K562 (cell line): ENCODE measurements around the gene SHISA5. TPM values are rescaled to one million over a fixed set of nuclear protein-coding genes. Genes with fewer than 3 reads are reported as not detected.

Source experiments
- ATAC-seq: fragments of 200-7000 bp; cut with Tn5 transposase; 3 replicates; pipeline ENCODE4 v1.9.1; 2020; ENCODE audit warnings: moderate library complexity
- BruUV-seq: library from RNA; stranded (reverse); fragments of 400-500 nt; replicated peaks from 2 replicates; lab custom pipeline; 2021; lab: Mats Ljungman, UMichigan
- CTCF ChIA-PET: fragments of 300-600 bp; formaldehyde crosslinking; extraction: SDS; loops from one replicate; lab custom pipeline; 2021; ENCODE audit warnings: low intra/inter-chr PET ratio; lab: Yijun Ruan, JAX
- POLR2A ChIA-PET: fragments of 300-600, 350-650 bp; sonication (Branson Sonifier 250); formaldehyde crosslinking; extraction: SDS; loops from one replicate; lab custom pipeline; 2021; ENCODE audit warnings: antibody characterized with exemption, inconsistent platforms; lab: Yijun Ruan, JAX
- DNase-seq, 4 experiments: peaks; one replicate each; pipeline versions ENCODE4 v3.0.0 to v3.0.0-alpha.2; 2011 to 2018; ENCODE audit warnings: low spot score in 3 of 4, mixed read lengths in 3 of 4; ENCODE audit errors: extremely low read depth in 1 of 4
- FAIRE-seq: peaks from 2 replicates; lab custom pipeline; 2011; peaks lifted over from hg19 to GRCh38; lab: Jason Lieb, UNC
- H2AFZ ChIP-seq: 2 replicates; pipeline ENCODE4 v1.6.0; 2011; ENCODE audit warnings: low read depth, low read length, control low read depth, inconsistent platforms
- H3K27ac ChIP-seq: fragments of 200-600 bp; 3 replicates; pipeline ENCODE4 v1.8.0; 2011; ENCODE audit warnings: low read depth, mild to moderate bottlenecking, control low read depth, inconsistent platforms, low read length, moderate library complexity, mixed read lengths; ENCODE audit errors: extremely low read depth
- H3K27me3 ChIP-seq, 2 experiments: fragments of 300-600 bp in 1 of 2; 2 replicates in 1 of 2; 3 replicates in 1 of 2; pipeline versions ENCODE4 v1.6.0 to v1.8.0; 2011; ENCODE audit warnings: inconsistent platforms in 2 of 2, low read length in 2 of 2, mild to moderate bottlenecking in 1 of 2, mixed read lengths in 1 of 2, moderate library complexity in 1 of 2; ENCODE audit not compliant: control insufficient read depth in 2 of 2, insufficient read depth in 2 of 2
- H3K36me3 ChIP-seq: fragments of 300-600 bp; 3 replicates; pipeline ENCODE4 v1.8.0; 2011; ENCODE audit warnings: mild to moderate bottlenecking, low read length, inconsistent platforms; ENCODE audit not compliant: control insufficient read depth, insufficient read depth
- H3K4me1 ChIP-seq, 2 experiments: fragments of 200-600 bp in 1 of 2; replicated peaks in 1 of 2; 2 replicates in 1 of 2; 3 replicates in 1 of 2; pipeline versions ENCODE4 v1.5.1 to v1.8.0; 2011; ENCODE audit warnings: inconsistent platforms in 2 of 2, low read length in 2 of 2, mild to moderate bottlenecking in 1 of 2, mixed read lengths in 1 of 2, moderate library complexity in 1 of 2; ENCODE audit not compliant: control insufficient read depth in 2 of 2, insufficient read depth in 2 of 2
- H3K4me2 ChIP-seq: 2 replicates; pipeline ENCODE4 v1.6.1; 2011; ENCODE audit warnings: low read length, control low read depth, inconsistent platforms, mixed read lengths; ENCODE audit not compliant: insufficient read depth
- H3K4me3 ChIP-seq: fragments of 200-600 bp; sonication (generic), shearing (Covaris generic); 2 replicates; pipeline ENCODE4 v1.5.1; 2016; ENCODE audit warnings: control low read depth, inconsistent platforms
- H3K79me2 ChIP-seq: fragments of 200-600 bp; 3 replicates; pipeline ENCODE4 v1.8.0; 2011; ENCODE audit warnings: low read length, inconsistent platforms; ENCODE audit not compliant: control insufficient read depth, insufficient read depth
- H3K9ac ChIP-seq, 2 experiments: 2 replicates each; pipeline versions ENCODE4 v1.6.0 to v1.6.1; 2011; ENCODE audit warnings: low read depth in 2 of 2, low read length in 2 of 2, control low read depth in 1 of 2, inconsistent platforms in 1 of 2, mild to moderate bottlenecking in 1 of 2, mixed read lengths in 1 of 2; ENCODE audit not compliant: insufficient read depth in 1 of 2
- H3K9me1 ChIP-seq: one replicate; pipeline ENCODE4 v1.6.0; 2011; ENCODE audit warnings: inconsistent platforms, mild to moderate bottlenecking, low read length, moderate library complexity; ENCODE audit not compliant: control insufficient read depth, insufficient read depth
- H3K9me3 ChIP-seq: replicated peaks from 2 replicates; pipeline ENCODE4 v1.5.1; 2011; ENCODE audit warnings: low read depth, low read length, inconsistent platforms; ENCODE audit not compliant: control insufficient read depth, insufficient read depth
- H4K20me1 ChIP-seq: replicated peaks from 2 replicates; pipeline ENCODE4 v1.6.1; 2011; ENCODE audit warnings: low read length, inconsistent platforms, mixed read lengths; ENCODE audit not compliant: control insufficient read depth, insufficient read depth
- ERF ChIP-seq: fragments of 450-650 bp; formaldehyde crosslinking; IDR thresholded peaks from 2 replicates; pipeline ENCODE4 v1.4.0; 2020; ENCODE audit warnings: mild to moderate bottlenecking, mixed read lengths
- HCFC1 ChIP-seq: IDR thresholded peaks from 2 replicates; pipeline ENCODE4 v1.6.1; 2012; ENCODE audit warnings: low read depth, low read length, improper control_type of control experiment
- ILK ChIP-seq: fragments of 450-650 bp; IDR thresholded peaks from 2 replicates; pipeline ENCODE4 v1.6.1; 2016; ENCODE audit warnings: missing genetic modification characterization, low read depth, mild to moderate bottlenecking, missing compliant biosample characterization, moderate library complexity, borderline replicate concordance
- LCOR ChIP-seq: sonication (generic); formaldehyde crosslinking; IDR thresholded peaks from 2 replicates; pipeline ENCODE4 v1.8.0; 2022; ENCODE audit warnings: mild to moderate bottlenecking, missing genetic modification reagents
- RFX5 ChIP-seq: IDR thresholded peaks from 2 replicates; pipeline ENCODE4 v1.6.1; 2011; ENCODE audit warnings: low read depth, mild to moderate bottlenecking, improper control_type of control experiment, low read length
- ZKSCAN1 ChIP-seq: fragments of 150-350 bp; IDR thresholded peaks from 2 replicates; pipeline ENCODE4 v1.6.1; 2016; ENCODE audit warnings: low read depth, low read length
- WGBS: fragments of 100-300 bp; shearing (Covaris generic); methylation state at CpG from one replicate; pipeline ENCODE4 v1.1.6; 2016; ENCODE audit warnings: low coverage, mixed read lengths; ENCODE audit not compliant: insufficient coverage; ENCODE audit errors: missing lambda C conversion rate; 5-methylcytosine and 5-hydroxymethylcytosine counted together
- in situ Hi-C: fragments of 300-500 bp; cut with MboI; formaldehyde crosslinking; loops from 4 replicates; pipeline ENCODE4 v1.15.0; 2018; ENCODE audit warnings: inconsistent platforms, mixed read lengths
- intact Hi-C: fragments of 100-400 bp; cut with micrococcal nuclease; formaldehyde crosslinking; loops from 2 replicates; pipeline ENCODE4 v1.14.2; 2022
- polyA plus RNA-seq, 8 experiments: library from polyadenylated mRNA; depleted of rRNA in 4 of 8; stranded (reverse) in 5 of 8; unstranded in 3 of 8; fragments of >200 nt; fragmentation: Nextera tagmentation in 2 of 8; fragmentation: Illumina TruSeq in 1 of 8; extraction: Ambion mirVana in 2 of 8; extraction: Trizol in 1 of 8; gene quantifications; 2 replicates each; pipeline versions ENCODE4 v1.2.1 to v1.2.3, GENCODE V29; 2011 to 2014; ENCODE audit warnings: inconsistent platforms in 1 of 8, missing spikeins in 1 of 8
- total RNA-seq, 7 experiments: library from RNA; depleted of rRNA in 6 of 7; stranded (reverse); fragments of >200 nt in 6 of 7; fragmentation: Illumina TruSeq in 2 of 7; extraction: Trizol in 2 of 7; gene quantifications; 2 replicates each; pipeline versions ENCODE4 v1.2.1 to v1.2.3, GENCODE V29; 2011 to 2021; ENCODE audit warnings: low replicate concordance in 1 of 7
- TF ChIP-seq, protein P1 (sequence below), 2 experiments: fragments of 450-650 bp; conservative IDR thresholded peaks; 2 replicates each; pipeline ENCODE4 v1.6.1; 2017; ENCODE audit warnings: mild to moderate bottlenecking in 2 of 2, moderate library complexity in 2 of 2

SHISA5 gene
- total and polyA plus RNA-seq, 9 of the 15 experiments (the other 6 are each of a cell fraction or from before 2014, with no cell fraction given): 8.4 to 85.8 (median 56.1) TPM

DNA sequence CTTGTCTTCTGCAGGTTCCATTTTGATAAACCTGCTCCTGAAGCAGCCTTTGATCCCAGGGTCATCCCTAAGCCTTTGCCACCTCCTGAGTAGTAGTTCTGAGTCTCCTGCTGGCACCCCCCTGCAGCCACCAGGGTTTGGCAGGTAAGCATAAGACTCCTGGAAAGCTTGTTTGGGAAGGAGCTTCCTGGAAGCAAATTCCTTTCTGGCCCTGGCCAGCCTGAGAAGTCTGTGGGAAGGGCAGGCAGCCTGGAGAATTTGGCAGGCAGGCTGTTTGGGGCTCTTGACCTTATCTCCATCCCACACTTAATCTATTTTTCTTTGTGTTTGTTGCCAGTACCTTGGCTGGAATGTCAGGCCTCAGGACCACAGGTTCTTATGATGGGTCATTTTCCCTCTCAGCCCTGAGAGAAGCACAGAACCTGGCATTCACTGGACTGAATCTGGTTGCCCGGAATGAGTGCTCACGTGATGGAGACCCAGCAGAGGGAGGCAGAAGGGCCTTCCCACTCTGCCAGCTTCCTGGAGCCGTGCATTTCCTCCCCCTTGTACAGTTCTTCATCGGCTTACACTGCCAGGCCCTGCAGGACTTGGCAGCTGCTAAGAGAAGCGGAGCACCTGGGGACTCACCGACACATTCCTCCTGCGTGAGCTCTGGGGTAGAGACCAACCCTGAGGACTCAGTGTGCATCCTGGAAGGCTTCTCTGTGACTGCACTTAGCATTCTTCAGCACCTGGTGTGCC is 44.0 kb downstream of the SHISA5 start (continued):
- TF ChIP-seq RFX5 (no peak), ERF (CRISPR knock-in tag) (no peak), ILK (tag) (no peak)
- TF ChIP-seq, all 486 proteins: peak for 0

DNA sequence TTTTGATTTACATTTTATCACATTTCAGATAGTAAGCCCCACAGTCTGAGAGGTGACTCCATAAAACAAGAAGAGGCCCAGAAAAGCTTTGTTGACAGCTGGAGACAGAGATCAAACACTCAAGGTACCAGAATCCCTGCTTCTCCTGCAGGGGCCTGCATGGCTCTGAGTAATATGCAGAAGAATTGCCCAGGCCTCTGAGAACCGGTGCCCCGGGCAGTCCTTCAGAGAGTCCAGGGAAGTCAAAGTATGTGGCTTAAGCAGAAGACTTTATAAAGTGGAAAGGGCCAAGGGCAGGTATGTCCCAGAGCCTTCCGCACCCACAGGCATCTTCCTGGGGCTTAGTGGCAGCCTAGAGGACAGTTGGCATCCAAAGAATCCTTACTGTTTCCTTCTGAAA is 44.6 kb downstream of the SHISA5 start:
- ATAC-seq (no peak), DNase-seq (no peak), FAIRE-seq (no peak)
- Histone ChIP-seq H3K27me3 (no peaks in the 10 kb centered on the region), H3K4me3 (no peak overlapping the region), H3K9me3 (no peaks in the 10 kb centered on the region), H3K79me2 (no peaks in the 10 kb centered on the region), H3K4me1 (no peaks in the 10 kb centered on the region), H3K9me1 (no peaks in the 10 kb centered on the region), H3K27ac (no peak overlapping the region), H3K36me3 (peaks cover 54% of the 10 kb centered on the region), H3K4me2 (no peak overlapping the region), H2AFZ (no peak overlapping the region), H4K20me1 (no peaks in the 10 kb centered on the region; the same call in 1 of the 2 replicates), H3K9ac (no peak overlapping the region)
- WGBS: 100% methylated on average over 1 of the region's 3 CpGs
- TF ChIP-seq ZKSCAN1 (no peak), HCFC1 (no peak), LCOR (CRISPR knock-in tag) (no peak)
- TF ChIP-seq, protein P1, sequence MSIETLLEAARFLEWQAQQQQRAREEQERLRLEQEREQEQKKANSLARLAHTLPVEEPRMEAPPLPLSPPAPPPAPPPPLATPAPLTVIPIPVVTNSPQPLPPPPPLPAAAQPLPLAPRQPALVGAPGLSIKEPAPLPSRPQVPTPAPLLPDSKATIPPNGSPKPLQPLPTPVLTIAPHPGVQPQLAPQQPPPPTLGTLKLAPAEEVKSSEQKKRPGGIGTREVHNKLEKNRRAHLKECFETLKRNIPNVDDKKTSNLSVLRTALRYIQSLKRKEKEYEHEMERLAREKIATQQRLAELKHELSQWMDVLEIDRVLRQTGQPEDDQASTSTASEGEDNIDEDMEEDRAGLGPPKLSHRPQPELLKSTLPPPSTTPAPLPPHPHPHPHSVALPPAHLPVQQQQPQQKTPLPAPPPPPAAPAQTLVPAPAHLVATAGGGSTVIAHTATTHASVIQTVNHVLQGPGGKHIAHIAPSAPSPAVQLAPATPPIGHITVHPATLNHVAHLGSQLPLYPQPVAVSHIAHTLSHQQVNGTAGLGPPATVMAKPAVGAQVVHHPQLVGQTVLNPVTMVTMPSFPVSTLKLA (conservative IDR thresholded peaks at IDR 0.05): no peak
- BruUV-seq: no TSS peak
- in situ Hi-C loops (no loop called here), intact Hi-C loops (no loop called here)
- POLR2A ChIA-PET: no interaction called here
- CTCF ChIA-PET: no interaction called here
